Heart left ventricle (tissue), 13 donors: ENCODE results near the gene HJURP.

ENCODE experiments used
- CTCF ChIP-seq, 12 donors: fragments of 200-600 bp; sonication (generic) in 4 of 12; IDR thresholded peaks; one replicate each; pipeline versions ENCODE4 v1.5.0 to v1.8.0; 2018 to 2022; ENCODE audit warnings: antibody characterized with exemption in 12 of 12, mild to moderate bottlenecking in 5 of 12
- POLR2A ChIP-seq, 2 donors: fragments of 450-650 bp; IDR thresholded peaks; one replicate each; pipeline ENCODE4 v1.6.1; 2017; ENCODE audit warnings: antibody characterized with exemption in 2 of 2, mild to moderate bottlenecking in 2 of 2, moderate library complexity in 2 of 2
- donor health status: ischemic (EF 13 %, LVEDD 7.1; RV severe dilation, severe dysfunction).
- donor health status: DM: no; HTN: yes; CAD: no.
- donor health status: DM: no; HTN: no; CAD: no.
- donor health status: ischemic (EF 25% LVEDD 6.9; RV normal size, moderate dysfunction).
- donor health status: ischemic (EF 25% LVEDD 5.7; RV mildly dilated, moderate dysfunction).
- donor health status: ischemic (EF 35%, LVEDD 5.7; RV mildly dilated, moderate dysfunction).
- donor health status: nonischemic (EF 11% LVEDD 7.7; RV severe dilation, severe dysfunction).
- donor health status: DM: yes; HTN: yes; CAD: no.
- donor health status: PGD.
- donor health status: ischemic (EF 29% LVEDD 5.4; RV normal size, mild dysfunction).
- donor health status: nonischemic (EF 23%, LVEDD 6.1; RV moderate dilation, normal function).

GRCh38 chr2:233816334-233816733 lies 38.0 kb downstream of the HJURP start:
- TF ChIP-seq CTCF (IDR thresholded peaks at IDR 0.05) (no peak), POLR2A (IDR thresholded peaks at IDR 0.05) (no peak)
